Coronary artery (tissue), 2 donors: ENCODE measurements around the gene PLA2G15.

Experiments
- DNase-seq: peaks from one replicate; pipeline ENCODE4 v3.0.0-alpha.2; 2017; ENCODE audit warnings: low spot score
- H3K27ac ChIP-seq, 2 donors: fragments of 200-600 bp; sonication (generic); one replicate each; pipeline ENCODE4 v1.5.1; 2016 to 2019
- H3K4me3 ChIP-seq: fragments of 200-600 bp; sonication (generic); 2 replicates; pipeline ENCODE4 v1.5.1; 2016; ENCODE audit warnings: mild to moderate bottlenecking, moderate library complexity
- CTCF ChIP-seq: fragments of 200-600 bp; sonication (generic); IDR thresholded peaks from one replicate; pipeline ENCODE4 v1.5.1; 2019; ENCODE audit warnings: antibody characterized with exemption

Gene PLA2G15

DNA sequence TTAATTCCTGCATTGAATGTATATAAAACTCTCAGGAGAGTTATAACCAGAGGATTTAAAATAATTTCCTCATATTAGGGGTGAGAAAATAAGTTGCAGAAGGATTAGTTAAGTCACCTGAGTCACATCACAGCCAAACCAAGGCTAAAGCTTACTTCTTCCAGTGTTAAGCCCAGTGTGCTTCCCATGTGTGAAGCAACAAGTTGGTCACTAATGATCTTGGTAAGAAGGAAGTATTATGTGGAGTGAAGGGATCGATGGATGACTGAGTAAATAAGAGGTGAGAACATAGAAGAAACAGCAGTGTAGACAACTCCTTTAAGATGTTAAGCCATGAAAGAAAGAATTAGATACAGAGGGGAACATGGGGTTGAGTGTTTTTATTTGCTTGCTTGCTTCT lies 29.9 kb upstream of the PLA2G15 start:
- no peak for TF ChIP-seq CTCF
- no peak for DNase-seq
- Histone ChIP-seq H3K27ac (no peak overlapping the region), H3K4me3 (no peak overlapping the region)

DNA sequence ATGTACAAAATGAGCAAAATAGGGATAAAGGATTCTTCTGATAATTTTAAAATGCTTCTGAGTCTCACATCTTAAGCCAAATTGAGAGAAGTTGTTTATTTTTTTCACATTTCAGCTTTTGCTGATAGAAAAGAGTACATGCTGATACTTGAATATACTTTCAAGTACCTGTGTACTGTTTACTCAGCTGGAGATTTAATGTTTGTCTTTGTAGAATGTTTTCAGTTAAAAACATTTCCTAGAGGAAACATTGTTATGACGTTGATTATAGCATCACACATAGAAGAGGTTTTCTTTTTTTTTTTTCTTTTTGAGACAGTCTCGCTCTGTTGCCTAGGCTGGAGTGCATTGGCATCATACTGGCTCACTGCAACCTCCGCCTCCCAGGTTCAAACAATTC lies 28.9 kb upstream of the PLA2G15 start:
- Histone ChIP-seq H3K4me3 (no peak overlapping the region), H3K27ac (no peak overlapping the region)
- DNase-seq: no peak
- no peak for TF ChIP-seq CTCF

GRCh38 chr16:68217506-68217905 lies 27.7 kb upstream of the PLA2G15 start:
- H3K4me3 ChIP-seq: no peak overlapping the region
- TF ChIP-seq CTCF: no peak
- no peak for DNase-seq
- H3K27ac ChIP-seq: no peak overlapping the region

DNA sequence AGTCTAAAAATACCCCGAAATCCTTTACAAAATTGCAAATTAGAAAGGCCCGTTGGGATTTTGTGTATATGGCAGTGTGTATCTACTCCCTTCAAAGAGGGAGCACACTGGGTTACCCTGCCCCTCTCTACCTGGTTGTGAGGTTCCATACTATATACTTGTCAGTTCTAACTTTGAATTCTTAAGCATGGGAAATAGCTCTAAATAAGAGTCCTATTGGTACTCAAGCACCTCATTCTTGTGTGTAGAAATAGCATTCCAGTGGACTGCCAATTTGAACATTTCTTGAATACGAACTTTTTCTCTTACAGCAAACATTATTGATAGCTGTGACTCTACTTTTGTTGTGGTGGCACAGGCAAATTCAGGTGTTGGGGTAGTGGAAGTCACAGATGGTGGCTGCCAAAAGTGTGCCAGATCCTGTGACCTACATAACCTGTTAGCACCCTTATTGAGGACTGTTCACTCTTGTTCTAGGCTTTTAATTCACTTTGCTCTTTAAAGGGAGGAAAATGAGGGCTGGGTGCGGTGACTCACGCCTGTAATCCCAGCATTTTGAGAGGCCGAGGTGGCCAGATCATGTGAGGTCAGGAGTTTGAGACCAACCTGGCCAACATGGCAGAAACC lies 25.3 kb upstream of the PLA2G15 start:
- Histone ChIP-seq H3K4me3 (no peak overlapping the region), H3K27ac (no peak overlapping the region)
- DNase-seq: no peak
- no peak for TF ChIP-seq CTCF

- no peak for TF ChIP-seq CTCF
- no peak overlapping the region for H3K27ac ChIP-seq
- no peak for DNase-seq
Measured at GRCh38 chr16:68223072-68223471, 22.1 kb upstream of the PLA2G15 start.

GRCh38 chr16:68226116-68226515 lies 19.1 kb upstream of the PLA2G15 start:
- DNase-seq: no peak
- H3K27ac ChIP-seq: no peak overlapping the region
- TF ChIP-seq CTCF: no peak
- H3K4me3 ChIP-seq: no peak overlapping the region

More at GRCh38 chr16:68223072-68223471, 22.1 kb upstream of the PLA2G15 start:
- H3K4me3 ChIP-seq: no peak overlapping the region

DNA sequence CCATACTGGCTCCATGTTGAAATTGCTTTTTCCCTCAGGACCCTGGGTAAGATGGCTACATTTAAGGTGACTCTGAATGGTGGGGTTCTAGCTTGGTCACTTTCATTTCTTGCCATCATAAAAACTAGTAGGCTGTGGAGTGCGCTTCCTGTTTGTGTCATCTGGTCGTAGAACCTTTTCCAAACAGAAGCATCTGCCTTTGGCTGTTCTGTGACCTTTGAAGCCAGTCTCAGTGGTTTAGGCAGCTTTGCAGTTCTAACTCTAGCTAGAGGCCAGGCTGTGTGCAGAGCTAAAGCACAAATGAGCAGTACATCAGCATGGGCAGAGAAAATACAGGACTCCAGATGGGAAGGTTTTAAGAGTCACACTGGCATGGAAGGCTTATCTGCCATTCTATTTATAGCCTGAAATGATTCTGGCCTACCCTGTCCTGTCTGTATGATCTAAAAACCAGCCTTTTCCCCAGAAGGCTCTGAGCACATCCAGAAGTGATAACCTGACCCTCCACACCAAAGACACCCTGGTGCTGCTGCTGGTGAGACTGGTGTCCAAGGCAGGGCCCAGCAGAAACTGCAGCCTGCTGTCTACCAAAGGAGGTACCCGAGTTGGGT lies 17.9 kb upstream of the PLA2G15 start:
- H3K27ac ChIP-seq: no peak overlapping the region
- no peak for TF ChIP-seq CTCF
- H3K4me3 ChIP-seq: no peak overlapping the region
- DNase-seq: no peak
